HEK293 (cell line): ENCODE data around the gene UNC5B.

Source experiments
- BCL11A ChIP-seq: fragments of 450-650 bp; formaldehyde crosslinking; IDR thresholded peaks from 2 replicates; pipeline ENCODE4 v1.5.1; 2016; ENCODE audit warnings: low read depth, missing biosample characterization, missing genetic modification characterization
- GFI1B ChIP-seq: fragments of 450-650 bp; formaldehyde crosslinking; IDR thresholded peaks from 2 replicates; pipeline ENCODE4 v1.5.1; 2016; ENCODE audit warnings: missing biosample characterization, missing genetic modification characterization
- GLI4 ChIP-seq: fragments of 450-650 bp; formaldehyde crosslinking; IDR thresholded peaks from 2 replicates; pipeline ENCODE4 v1.5.1; 2016; ENCODE audit warnings: missing biosample characterization, missing genetic modification characterization
- OVOL3 ChIP-seq: fragments of 450-650 bp; formaldehyde crosslinking; IDR thresholded peaks from 2 replicates; pipeline ENCODE4 v1.5.1; 2016; ENCODE audit warnings: missing biosample characterization, missing genetic modification characterization
- PRDM1 ChIP-seq: fragments of 450-650 bp; formaldehyde crosslinking; IDR thresholded peaks from 2 replicates; pipeline ENCODE4; 2016; ENCODE audit warnings: missing biosample characterization, missing genetic modification characterization
- PRDM4 ChIP-seq: fragments of 450-650 bp; formaldehyde crosslinking; IDR thresholded peaks from 2 replicates; pipeline ENCODE4 v1.5.1; 2017; ENCODE audit warnings: missing biosample characterization, missing genetic modification characterization
- SP2 ChIP-seq: fragments of 450-650 bp; formaldehyde crosslinking; IDR thresholded peaks from 2 replicates; pipeline ENCODE4 v1.5.1; 2016; ENCODE audit warnings: missing biosample characterization, missing genetic modification characterization
- WT1 ChIP-seq: fragments of 450-650 bp; formaldehyde crosslinking; IDR thresholded peaks from 2 replicates; pipeline ENCODE4 v1.5.1; 2016; ENCODE audit warnings: missing biosample characterization, missing genetic modification characterization
- YY2 ChIP-seq: fragments of 450-650 bp; formaldehyde crosslinking; IDR thresholded peaks from 2 replicates; pipeline ENCODE4 v1.5.1; 2016; ENCODE audit warnings: missing biosample characterization, missing genetic modification characterization
- ZBTB26 ChIP-seq: fragments of 450-650 bp; formaldehyde crosslinking; optimal IDR thresholded peaks from 2 replicates; pipeline ENCODE3; 2016; ENCODE audit warnings: missing biosample characterization, mild to moderate bottlenecking, missing genetic modification characterization
- ZBTB48 ChIP-seq: fragments of 450-650 bp; formaldehyde crosslinking; IDR thresholded peaks from 2 replicates; pipeline ENCODE4 v1.5.1; 2016; ENCODE audit warnings: missing biosample characterization, missing genetic modification characterization
- ZFP37 ChIP-seq: fragments of 450-650 bp; formaldehyde crosslinking; IDR thresholded peaks from 2 replicates; pipeline ENCODE4 v1.5.1; 2016; ENCODE audit warnings: missing biosample characterization, missing genetic modification characterization
- ZNF184 ChIP-seq: fragments of 450-650 bp; IDR thresholded peaks from 2 replicates; pipeline ENCODE4 v1.5.1; 2018; ENCODE audit warnings: missing biosample characterization, mild to moderate bottlenecking, missing genetic modification characterization
- ZNF2 ChIP-seq: fragments of 450-650 bp; formaldehyde crosslinking; IDR thresholded peaks from 2 replicates; pipeline ENCODE4 v1.5.1; 2016; ENCODE audit warnings: missing biosample characterization, missing genetic modification characterization
- ZNF223 ChIP-seq: fragments of 450-650 bp; formaldehyde crosslinking; IDR thresholded peaks from 2 replicates; pipeline ENCODE4 v1.5.1; 2016; ENCODE audit warnings: missing biosample characterization, missing genetic modification characterization
- ZNF24 ChIP-seq: fragments of 450-650 bp; formaldehyde crosslinking; IDR thresholded peaks from 2 replicates; pipeline ENCODE4 v1.5.1; 2016; ENCODE audit warnings: missing biosample characterization, missing genetic modification characterization
- ZNF391 ChIP-seq: fragments of 450-650 bp; formaldehyde crosslinking; IDR thresholded peaks from 2 replicates; pipeline ENCODE4 v1.5.1; 2016; ENCODE audit warnings: low read depth, missing biosample characterization, missing genetic modification characterization, borderline replicate concordance
- ZNF426 ChIP-seq: fragments of 450-650 bp; formaldehyde crosslinking; IDR thresholded peaks from 2 replicates; pipeline ENCODE4 v1.5.1; 2017; ENCODE audit warnings: missing biosample characterization, missing genetic modification characterization, mild to moderate bottlenecking, inconsistent platforms, moderate library complexity
- ZNF48 ChIP-seq: fragments of 450-650 bp; formaldehyde crosslinking; IDR thresholded peaks from 2 replicates; pipeline ENCODE4 v1.5.1; 2016; ENCODE audit warnings: missing biosample characterization, missing genetic modification characterization
- ZNF530 ChIP-seq: fragments of 450-650 bp; formaldehyde crosslinking; IDR thresholded peaks from 2 replicates; pipeline ENCODE4 v1.5.1; 2016; ENCODE audit warnings: low read depth, missing biosample characterization, missing genetic modification characterization
- ZNF560 ChIP-seq: fragments of 450-650 bp; formaldehyde crosslinking; IDR thresholded peaks from 2 replicates; pipeline ENCODE4 v1.5.1; 2017; ENCODE audit warnings: missing biosample characterization, missing genetic modification characterization, borderline replicate concordance
- ZNF571 ChIP-seq: fragments of 450-650 bp; formaldehyde crosslinking; IDR thresholded peaks from 2 replicates; pipeline ENCODE4 v1.5.0; 2017; ENCODE audit warnings: missing biosample characterization, missing genetic modification characterization
- ZNF621 ChIP-seq: fragments of 450-650 bp; formaldehyde crosslinking; IDR thresholded peaks from 2 replicates; pipeline ENCODE4 v1.5.1; 2017; ENCODE audit warnings: missing biosample characterization, missing genetic modification characterization
- ZNF624 ChIP-seq: fragments of 450-650 bp; formaldehyde crosslinking; IDR thresholded peaks from 2 replicates; pipeline ENCODE4 v1.5.1; 2017; ENCODE audit warnings: missing biosample characterization, missing genetic modification characterization
- ZNF707 ChIP-seq: fragments of 450-650 bp; formaldehyde crosslinking; IDR thresholded peaks from 2 replicates; pipeline ENCODE4 v1.5.1; 2016; ENCODE audit warnings: missing biosample characterization, missing genetic modification characterization
- ZNF776 ChIP-seq: fragments of 450-650 bp; formaldehyde crosslinking; IDR thresholded peaks from 2 replicates; pipeline ENCODE4 v1.5.0; 2017; ENCODE audit warnings: missing biosample characterization, missing genetic modification characterization, borderline replicate concordance
- ZNF791 ChIP-seq: fragments of 450-650 bp; formaldehyde crosslinking; IDR thresholded peaks from 2 replicates; pipeline ENCODE4 v1.5.1; 2016; ENCODE audit warnings: missing biosample characterization, missing genetic modification characterization
- ZNF792 ChIP-seq: fragments of 450-650 bp; formaldehyde crosslinking; IDR thresholded peaks from 2 replicates; pipeline ENCODE4 v1.5.1; 2016; ENCODE audit warnings: missing biosample characterization, missing genetic modification characterization
- ZSCAN5A ChIP-seq: fragments of 450-650 bp; formaldehyde crosslinking; IDR thresholded peaks from 2 replicates; pipeline ENCODE4 v1.5.1; 2016; ENCODE audit warnings: missing biosample characterization, missing genetic modification characterization
- TF ChIP-seq, protein P1 (sequence below): fragments of 450-650 bp; formaldehyde crosslinking; IDR thresholded peaks from 2 replicates; pipeline ENCODE4 v1.5.1; 2016; ENCODE audit warnings: missing biosample characterization, missing genetic modification characterization
- TF ChIP-seq, protein P2 (sequence below): fragments of 450-650 bp; formaldehyde crosslinking; IDR thresholded peaks from 2 replicates; pipeline ENCODE4 v1.5.1; 2016; ENCODE audit warnings: missing biosample characterization, missing genetic modification characterization
- TF ChIP-seq, protein P3 (sequence below): fragments of 450-650 bp; formaldehyde crosslinking; IDR thresholded peaks from 2 replicates; pipeline ENCODE4 v1.5.1; 2016; ENCODE audit warnings: missing biosample characterization, missing genetic modification characterization

Gene UNC5B

GRCh38 chr10:71218046-71218650 is 5.8 kb downstream of the UNC5B start (continued):
- no peak for TF ChIP-seq ZNF530
- TF ChIP-seq, protein P1, sequence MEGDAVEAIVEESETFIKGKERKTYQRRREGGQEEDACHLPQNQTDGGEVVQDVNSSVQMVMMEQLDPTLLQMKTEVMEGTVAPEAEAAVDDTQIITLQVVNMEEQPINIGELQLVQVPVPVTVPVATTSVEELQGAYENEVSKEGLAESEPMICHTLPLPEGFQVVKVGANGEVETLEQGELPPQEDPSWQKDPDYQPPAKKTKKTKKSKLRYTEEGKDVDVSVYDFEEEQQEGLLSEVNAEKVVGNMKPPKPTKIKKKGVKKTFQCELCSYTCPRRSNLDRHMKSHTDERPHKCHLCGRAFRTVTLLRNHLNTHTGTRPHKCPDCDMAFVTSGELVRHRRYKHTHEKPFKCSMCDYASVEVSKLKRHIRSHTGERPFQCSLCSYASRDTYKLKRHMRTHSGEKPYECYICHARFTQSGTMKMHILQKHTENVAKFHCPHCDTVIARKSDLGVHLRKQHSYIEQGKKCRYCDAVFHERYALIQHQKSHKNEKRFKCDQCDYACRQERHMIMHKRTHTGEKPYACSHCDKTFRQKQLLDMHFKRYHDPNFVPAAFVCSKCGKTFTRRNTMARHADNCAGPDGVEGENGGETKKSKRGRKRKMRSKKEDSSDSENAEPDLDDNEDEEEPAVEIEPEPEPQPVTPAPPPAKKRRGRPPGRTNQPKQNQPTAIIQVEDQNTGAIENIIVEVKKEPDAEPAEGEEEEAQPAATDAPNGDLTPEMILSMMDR (tag by site-specific recombination), result peak; percentile 50
- TF ChIP-seq ZNF48 (tag by site-specific recombination), result no peak
- peak; percentile 92 for TF ChIP-seq ZNF24
- TF ChIP-seq ZNF184 (tag by site-specific recombination), result no peak
- peak; percentile 88 for TF ChIP-seq BCL11A (tag by site-specific recombination)
- no peak for TF ChIP-seq ZNF571 (tag by site-specific recombination)
- no peak for TF ChIP-seq ZNF560 (tag by site-specific recombination)
- TF ChIP-seq ZNF776 (tag by site-specific recombination), result no peak
- TF ChIP-seq ZFP37 (tag by site-specific recombination), result 0 out of 2 replicates have a peak, but pooled peaks have one; percentile 58
- TF ChIP-seq ZBTB26, result no peak
- TF ChIP-seq ZNF792, result peak; percentile 52; the same call in 1 of the 2 replicates
- TF ChIP-seq ZNF791 (tag by site-specific recombination), result no peak
- peak; percentile 88 for TF ChIP-seq WT1 (tag by site-specific recombination)
- no peak for TF ChIP-seq ZNF223 (tag by site-specific recombination)
- TF ChIP-seq ZNF426 (tag by site-specific recombination), result no peak
- TF ChIP-seq PRDM1 (tag by site-specific recombination), result no peak
- TF ChIP-seq GFI1B (tag by site-specific recombination), result peak; percentile 16; the same call in 1 of the 2 replicates
- TF ChIP-seq, protein P2, sequence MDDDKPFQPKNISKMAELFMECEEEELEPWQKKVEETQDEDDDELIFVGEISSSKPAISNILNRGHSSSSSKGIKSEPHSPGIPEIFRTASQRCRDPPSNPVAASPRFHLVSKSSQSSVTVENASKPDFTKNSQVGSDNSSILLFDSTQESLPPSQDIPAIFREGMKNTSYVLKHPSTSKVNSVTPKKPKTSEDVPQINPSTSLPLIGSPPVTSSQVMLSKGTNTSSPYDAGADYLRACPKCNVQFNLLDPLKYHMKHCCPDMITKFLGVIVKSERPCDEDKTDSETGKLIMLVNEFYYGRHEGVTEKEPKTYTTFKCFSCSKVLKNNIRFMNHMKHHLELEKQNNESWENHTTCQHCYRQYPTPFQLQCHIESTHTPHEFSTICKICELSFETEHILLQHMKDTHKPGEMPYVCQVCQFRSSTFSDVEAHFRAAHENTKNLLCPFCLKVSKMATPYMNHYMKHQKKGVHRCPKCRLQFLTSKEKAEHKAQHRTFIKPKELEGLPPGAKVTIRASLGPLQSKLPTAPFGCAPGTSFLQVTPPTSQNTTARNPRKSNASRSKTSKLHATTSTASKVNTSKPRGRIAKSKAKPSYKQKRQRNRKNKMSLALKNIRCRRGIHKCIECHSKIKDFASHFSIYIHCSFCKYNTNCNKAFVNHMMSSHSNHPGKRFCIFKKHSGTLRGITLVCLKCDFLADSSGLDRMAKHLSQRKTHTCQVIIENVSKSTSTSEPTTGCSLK (tag by site-specific recombination), result no peak
- TF ChIP-seq ZSCAN5A, result no peak
- peak; percentile 57 for TF ChIP-seq PRDM4 (tag by site-specific recombination)
- TF ChIP-seq YY2 (tag by site-specific recombination), result no peak
- TF ChIP-seq ZBTB48 (tag by site-specific recombination), result peak; percentile 63
- TF ChIP-seq ZNF707 (tag by site-specific recombination), result no peak
- TF ChIP-seq GLI4, result no peak
- no peak for TF ChIP-seq ZNF624 (tag by site-specific recombination)
- peak; percentile 60 for TF ChIP-seq SP2 (tag by site-specific recombination)
- TF ChIP-seq OVOL3, result no peak
- TF ChIP-seq ZNF2 (tag by site-specific recombination), result peak; percentile 78; the same call in 1 of the 2 replicates
- TF ChIP-seq, protein P3, sequence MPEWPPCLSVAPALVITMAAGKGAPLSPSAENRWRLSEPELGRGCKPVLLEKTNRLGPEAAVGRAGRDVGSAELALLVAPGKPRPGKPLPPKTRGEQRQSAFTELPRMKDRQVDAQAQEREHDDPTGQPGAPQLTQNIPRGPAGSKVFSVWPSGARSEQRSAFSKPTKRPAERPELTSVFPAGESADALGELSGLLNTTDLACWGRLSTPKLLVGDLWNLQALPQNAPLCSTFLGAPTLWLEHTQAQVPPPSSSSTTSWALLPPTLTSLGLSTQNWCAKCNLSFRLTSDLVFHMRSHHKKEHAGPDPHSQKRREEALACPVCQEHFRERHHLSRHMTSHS, result no peak
- TF ChIP-seq ZNF621, result no peak
- TF ChIP-seq ZNF391 (tag by site-specific recombination), result no peak; the same call in 1 of the 2 replicates
